Measurements from ENCODE around the gene SEMA4C.
A peak's percentile ranks its signal among the peaks of the same experiment; 100 is the strongest.

Gene SEMA4C

GRCh38 chr2:96821113-96821675, 48.7 kb downstream of the SEMA4C start:
- DNase-seq (ENCODE audit: insufficient read length) (no peak), FAIRE-seq (no peak)
- TF ChIP-seq TAF1 (IDR thresholded peaks at IDR 0.05; ENCODE audit: borderline replicate concordance, low read depth, low read length): no peak
- TF ChIP-seq POLR2AphosphoS5 (IDR thresholded peaks at IDR 0.05; ENCODE audit: low read depth, low read length): no peak
- TF ChIP-seq POLR2A (IDR thresholded peaks at IDR 0.05; ENCODE audit: low read depth, low read length): no peak

DNA sequence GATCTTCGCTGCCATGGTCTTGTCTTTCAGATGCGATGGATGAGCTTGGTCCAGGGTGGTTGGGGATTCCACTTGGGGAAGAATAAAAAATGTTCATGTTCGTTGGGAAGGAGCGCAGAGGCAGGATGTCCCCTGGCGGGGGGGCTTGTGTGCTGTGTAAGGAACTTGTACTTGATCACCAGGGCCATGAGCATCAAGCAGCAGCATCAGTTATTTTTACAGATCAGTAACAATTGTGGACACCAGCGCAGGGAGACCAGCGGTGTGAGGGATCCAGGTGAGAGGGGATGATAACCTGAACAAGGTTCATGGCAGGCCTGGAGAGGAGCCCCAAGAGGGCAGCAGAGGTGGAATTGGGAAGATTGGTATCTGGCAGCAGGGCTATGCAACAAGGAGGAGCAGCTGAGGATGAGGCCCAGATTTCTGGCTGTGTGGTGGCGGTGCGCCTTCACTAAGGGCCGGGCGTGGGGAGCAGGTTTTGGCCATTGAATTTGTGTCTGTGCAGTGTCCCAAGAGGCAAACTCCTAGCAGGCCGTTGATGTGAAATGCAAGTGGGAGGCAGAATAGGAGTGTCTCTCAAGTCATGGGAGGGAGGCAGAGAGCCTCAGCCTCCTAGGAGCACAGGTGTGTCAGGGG, 49.9 kb downstream of the SEMA4C start:
- TF ChIP-seq TAF1 (IDR thresholded peaks at IDR 0.05; ENCODE audit: borderline replicate concordance, low read depth, low read length) (no peak), POLR2AphosphoS5 (IDR thresholded peaks at IDR 0.05; ENCODE audit: low read depth, low read length) (no peak), POLR2A (IDR thresholded peaks at IDR 0.05; ENCODE audit: low read depth, low read length) (no peak)

GRCh38 chr2:96819128-96819875, 50.6 kb downstream of the SEMA4C start:
- DNase-seq (ENCODE audit: insufficient read length) (no peak), FAIRE-seq (no peak)
- TF ChIP-seq TAF1 (IDR thresholded peaks at IDR 0.05; ENCODE audit: borderline replicate concordance, low read depth, low read length) (no peak), POLR2AphosphoS5 (IDR thresholded peaks at IDR 0.05; ENCODE audit: low read depth, low read length) (no peak), POLR2A (IDR thresholded peaks at IDR 0.05; ENCODE audit: low read depth, low read length) (no peak)

More for the DNA sequence above, 49.9 kb downstream of the SEMA4C start:
- FAIRE-seq (no peak), DNase-seq (ENCODE audit: insufficient read length) (no peak)

- TF ChIP-seq POLR2A (IDR thresholded peaks at IDR 0.05; ENCODE audit: low read depth, low read length): no peak
- no peak for TF ChIP-seq TAF1 (IDR thresholded peaks at IDR 0.05; ENCODE audit: borderline replicate concordance, low read depth, low read length)
- no peak for TF ChIP-seq POLR2AphosphoS5 (IDR thresholded peaks at IDR 0.05; ENCODE audit: low read depth, low read length)
- no peak for DNase-seq (ENCODE audit: insufficient read length)
- no peak for FAIRE-seq
Observed at GRCh38 chr2:96817882-96818281, 52.0 kb downstream of the SEMA4C start.

DNA sequence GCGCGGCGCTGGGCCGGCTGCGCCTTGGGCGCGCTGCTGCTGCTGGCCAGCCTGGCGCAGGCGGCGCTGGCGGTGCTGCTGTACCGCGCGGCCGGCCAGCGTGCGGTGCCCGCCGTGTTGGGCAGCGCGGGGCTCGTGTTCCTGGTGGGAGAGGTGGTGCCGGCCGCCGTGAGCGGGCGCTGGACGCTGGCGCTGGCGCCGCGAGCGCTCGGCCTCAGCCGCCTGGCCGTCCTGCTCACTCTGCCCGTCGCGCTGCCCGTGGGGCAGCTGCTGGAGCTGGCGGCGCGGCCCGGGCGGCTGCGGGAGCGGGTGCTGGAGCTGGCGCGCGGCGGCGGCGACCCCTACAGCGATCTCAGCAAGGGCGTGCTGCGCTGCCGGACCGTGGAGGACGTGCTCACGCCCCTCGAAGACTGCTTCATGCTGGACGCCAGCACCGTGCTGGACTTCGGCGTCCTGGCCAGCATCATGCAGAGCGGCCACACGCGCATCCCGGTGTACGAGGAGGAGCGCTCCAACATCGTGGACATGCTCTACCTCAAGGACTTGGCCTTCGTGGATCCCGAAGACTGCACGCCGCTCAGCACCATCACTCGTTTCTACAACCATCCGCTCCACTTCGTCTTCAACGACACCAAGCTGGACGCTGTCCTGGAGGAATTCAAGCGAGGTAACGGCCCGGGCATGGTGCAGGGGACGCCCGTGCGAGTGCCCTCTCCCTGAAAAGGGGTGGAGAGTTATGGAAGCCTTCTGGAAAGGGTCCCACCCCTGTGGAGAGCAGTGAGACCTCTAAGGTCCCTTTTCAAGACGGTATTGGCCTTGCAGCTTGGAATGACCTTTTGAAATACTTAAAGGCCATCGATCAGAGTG, 52.8 kb downstream of the SEMA4C start:
- FAIRE-seq (no peak), DNase-seq (ENCODE audit: insufficient read length) (no peak)
- TF ChIP-seq TAF1 (IDR thresholded peaks at IDR 0.05; ENCODE audit: borderline replicate concordance, low read depth, low read length) (no peak), POLR2AphosphoS5 (IDR thresholded peaks at IDR 0.05; ENCODE audit: low read depth, low read length) (no peak)

DNA sequence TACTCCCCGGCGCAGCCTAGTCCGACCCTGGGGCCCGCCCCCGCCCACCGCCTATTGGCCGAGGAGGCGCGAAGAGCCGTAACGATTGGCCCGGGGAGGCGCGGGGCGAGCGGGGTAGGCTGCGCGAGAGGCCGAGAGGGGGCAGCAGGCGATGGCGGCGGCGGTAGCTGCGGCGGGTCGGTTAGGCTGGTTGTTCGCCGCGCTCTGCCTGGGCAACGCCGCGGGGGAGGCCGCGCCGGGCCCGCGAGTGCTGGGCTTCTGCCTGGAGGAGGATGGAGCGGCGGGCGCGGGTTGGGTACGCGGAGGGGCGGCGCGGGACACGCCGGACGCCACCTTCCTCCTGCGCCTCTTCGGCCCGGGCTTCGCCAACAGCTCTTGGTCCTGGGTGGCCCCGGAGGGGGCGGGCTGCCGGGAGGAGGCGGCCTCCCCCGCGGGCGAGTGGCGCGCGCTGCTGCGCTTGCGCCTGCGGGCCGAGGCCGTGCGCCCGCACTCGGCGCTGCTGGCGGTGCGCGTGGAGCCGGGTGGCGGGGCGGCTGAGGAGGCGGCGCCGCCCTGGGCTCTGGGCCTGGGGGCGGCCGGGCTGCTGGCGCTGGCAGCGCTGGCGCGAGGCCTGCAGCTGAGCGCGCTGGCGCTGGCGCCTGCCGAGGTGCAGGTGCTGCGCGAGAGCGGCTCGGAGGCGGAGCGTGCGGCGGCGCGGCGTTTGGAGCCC, 53.6 kb downstream of the SEMA4C start, which contains the start of gene CNNM3:
CNNM3 (plus strand) TSS at position 142 of the 709 bp plus-strand sequence; CDS start at position 152, 10 bp downstream.
- DNase-seq (ENCODE audit: insufficient read length): peak; percentile 99
- TF ChIP-seq POLR2AphosphoS5 (IDR thresholded peaks at IDR 0.05; ENCODE audit: low read depth, low read length) (no peak), POLR2A (IDR thresholded peaks at IDR 0.05; ENCODE audit: low read depth, low read length) (peak; percentile 56; the same call in 1 of the 2 replicates)
- peak; percentile 96 for FAIRE-seq

DNA sequence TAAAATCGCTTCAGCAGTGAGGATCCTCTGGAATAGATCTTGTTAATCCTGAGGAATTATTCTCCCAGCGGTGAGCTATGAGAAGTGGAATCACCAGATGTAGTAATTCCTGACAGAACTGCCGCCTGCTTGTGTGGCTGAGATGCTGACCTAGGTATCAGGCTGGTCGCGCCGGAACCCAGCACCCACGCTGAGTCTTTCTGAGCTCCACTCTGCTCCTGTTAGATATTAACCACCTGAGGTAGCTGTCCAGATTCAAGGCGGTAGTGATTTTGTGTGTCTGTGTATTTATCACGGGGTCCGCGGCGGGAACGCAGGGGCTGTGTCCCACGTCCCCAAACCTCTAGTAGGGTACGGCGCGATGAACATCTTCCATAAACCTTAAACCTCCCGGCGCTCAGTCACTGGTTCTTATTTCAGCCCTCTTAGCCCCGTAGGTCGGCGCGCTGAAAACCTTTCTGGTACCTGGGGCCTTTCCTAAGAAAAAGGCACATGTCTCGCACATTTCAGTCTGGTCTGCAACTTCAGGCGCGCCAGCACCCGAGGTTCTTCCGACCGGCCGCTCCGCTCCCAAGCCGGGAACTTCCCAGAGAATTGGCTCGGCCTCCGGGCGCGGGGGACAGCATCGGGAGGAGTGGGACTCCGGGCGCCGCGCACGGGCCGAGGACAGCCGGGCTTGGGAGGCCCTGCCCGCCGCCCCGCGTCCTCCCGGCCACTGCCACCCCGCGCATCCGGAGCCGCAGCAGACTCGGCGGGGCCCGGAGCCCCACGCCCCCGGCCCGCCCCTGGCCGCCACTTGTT, 54.4 kb downstream of the SEMA4C start:
- TF ChIP-seq POLR2AphosphoS5 (IDR thresholded peaks at IDR 0.05; ENCODE audit: low read depth, low read length) (no peak), POLR2A (IDR thresholded peaks at IDR 0.05; ENCODE audit: low read depth, low read length) (no peak)
- DNase-seq (ENCODE audit: insufficient read length) (no peak), FAIRE-seq (no peak)

GRCh38 chr2:96813656-96814055, 56.2 kb downstream of the SEMA4C start:
- no peak for FAIRE-seq

DNA sequence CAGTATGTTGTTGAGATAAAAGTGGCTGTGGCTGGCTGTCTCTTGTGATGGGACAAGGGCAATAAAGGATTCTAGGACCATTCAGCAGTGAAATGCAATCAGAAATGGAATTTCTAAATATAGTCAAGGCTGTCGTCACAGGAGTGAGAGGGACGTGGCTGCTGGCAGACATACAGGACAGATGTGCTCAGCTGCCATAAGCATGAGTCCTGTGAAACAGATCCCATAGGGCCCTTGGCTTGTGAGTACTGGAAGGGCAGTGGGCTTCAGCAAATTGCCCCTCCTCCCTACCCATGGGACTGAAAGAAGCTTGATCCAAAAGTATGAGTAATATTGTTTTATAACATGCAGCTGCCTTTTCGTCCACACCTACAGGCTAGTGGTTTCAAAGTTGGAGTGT, 58.0 kb downstream of the SEMA4C start:
- TF ChIP-seq POLR2AphosphoS5 (IDR thresholded peaks at IDR 0.05; ENCODE audit: low read depth, low read length): no peak
- no peak for TF ChIP-seq POLR2A (IDR thresholded peaks at IDR 0.05; ENCODE audit: low read depth, low read length)
- no peak for TF ChIP-seq TAF1 (IDR thresholded peaks at IDR 0.05; ENCODE audit: borderline replicate concordance, low read depth, low read length)
- no peak for DNase-seq (ENCODE audit: insufficient read length)
- no peak for FAIRE-seq

More at GRCh38 chr2:96813656-96814055, 56.2 kb downstream of the SEMA4C start:
- DNase-seq (ENCODE audit: insufficient read length): no peak
- TF ChIP-seq POLR2AphosphoS5 (IDR thresholded peaks at IDR 0.05; ENCODE audit: low read depth, low read length) (no peak), POLR2A (IDR thresholded peaks at IDR 0.05; ENCODE audit: low read depth, low read length) (no peak), TAF1 (IDR thresholded peaks at IDR 0.05; ENCODE audit: borderline replicate concordance, low read depth, low read length) (no peak)

- FAIRE-seq (no peak), DNase-seq (ENCODE audit: insufficient read length) (no peak)
Observed at GRCh38 chr2:96810783-96811192, 59.1 kb downstream of the SEMA4C start.

More at GRCh38 chr2:96810783-96811192, 59.1 kb downstream of the SEMA4C start:
- no peak for TF ChIP-seq POLR2A (IDR thresholded peaks at IDR 0.05; ENCODE audit: low read depth, low read length)
- TF ChIP-seq TAF1 (IDR thresholded peaks at IDR 0.05; ENCODE audit: borderline replicate concordance, low read depth, low read length): no peak
- no peak for TF ChIP-seq POLR2AphosphoS5 (IDR thresholded peaks at IDR 0.05; ENCODE audit: low read depth, low read length)
